IMR-90 (cell line): ENCODE results near the gene SLC5A10. TPM values are rescaled to one million over a fixed set of nuclear protein-coding genes. Genes with fewer than 3 reads are reported as not detected.

Experiments used
- ATAC-seq: fragments of 200-7000 bp; cut with Tn5 transposase; 2 replicates; pipeline ENCODE4 v1.9.1; 2020; ENCODE audit warnings: low read depth, mild to moderate bottlenecking, moderate library complexity
- BruUV-seq: library from RNA; stranded (reverse); fragments of 400-500 nt; replicated peaks from 2 replicates; lab custom pipeline; 2021; lab: Mats Ljungman, UMichigan
- CTCF ChIA-PET: fragments of 300-600 bp; formaldehyde crosslinking; extraction: SDS; loops from one replicate; lab custom pipeline; 2021; ENCODE audit warnings: antibody characterized with exemption; lab: Yijun Ruan, JAX
- POLR2A ChIA-PET: fragments of 300-600 bp; sonication (Branson Sonifier 250); formaldehyde crosslinking; loops from one replicate; lab custom pipeline; 2022; ENCODE audit warnings: antibody characterized with exemption; ENCODE audit not compliant: unreplicated experiment; lab: Charles Lee
- DNase-seq: peaks from one replicate; pipeline ENCODE4 v3.0.0; 2013
- H2AFZ ChIP-seq: replicated peaks from 2 replicates; pipeline ENCODE3; 2013; ENCODE audit warnings: low read length, mild to moderate bottlenecking; ENCODE audit not compliant: poor library complexity
- H2AK5ac ChIP-seq: 2 replicates; pipeline ENCODE4 v1.6.1; 2013; ENCODE audit warnings: low read depth, low read length, inconsistent platforms
- H2AK9ac ChIP-seq: replicated peaks from 2 replicates; pipeline ENCODE3; 2013; ENCODE audit warnings: mild to moderate bottlenecking, low read depth, low read length, moderate library complexity; ENCODE audit not compliant: poor library complexity
- H2BK120ac ChIP-seq: 2 replicates; pipeline ENCODE4 v1.6.1; 2013; ENCODE audit warnings: low read depth, low read length, inconsistent platforms
- H2BK15ac ChIP-seq: 3 replicates; pipeline ENCODE4 v1.6.1; 2013; ENCODE audit warnings: low read depth, low read length, inconsistent platforms
- H2BK20ac ChIP-seq: 2 replicates; pipeline ENCODE4 v1.6.1; 2013; ENCODE audit warnings: low read depth, mild to moderate bottlenecking, inconsistent platforms, low read length, moderate library complexity
- H2BK5ac ChIP-seq: 2 replicates; pipeline ENCODE4 v1.6.1; 2013; ENCODE audit warnings: mild to moderate bottlenecking, low read depth, low read length, inconsistent platforms; ENCODE audit not compliant: poor library complexity, severe bottlenecking
- H3K14ac ChIP-seq: replicated peaks from 2 replicates; pipeline ENCODE4 v1.6.1; 2013; ENCODE audit warnings: low read depth, low read length, inconsistent platforms
- H3K18ac ChIP-seq: 2 replicates; pipeline ENCODE4 v1.6.1; 2013; ENCODE audit warnings: low read depth, low read length, control low read depth
- H3K23ac ChIP-seq: 2 replicates; pipeline ENCODE4 v1.6.1; 2013; ENCODE audit warnings: low read depth, low read length, inconsistent platforms
- H3K27ac ChIP-seq: 2 replicates; pipeline ENCODE4 v1.5.1; 2013; ENCODE audit warnings: mild to moderate bottlenecking, control low read depth, low read length; ENCODE audit not compliant: insufficient read depth
- H3K27me3 ChIP-seq: 2 replicates; pipeline ENCODE4 v1.6.1; 2013; ENCODE audit warnings: low read length; ENCODE audit not compliant: control insufficient read depth, insufficient read depth
- H3K36me3 ChIP-seq: 2 replicates; pipeline ENCODE4 v1.6.1; 2013; ENCODE audit warnings: low read length, mixed read lengths; ENCODE audit not compliant: control insufficient read depth, insufficient read depth
- H3K4ac ChIP-seq: 2 replicates; pipeline ENCODE4 v1.6.1; 2013; ENCODE audit warnings: low read depth, low read length, inconsistent platforms
- H3K4me1 ChIP-seq: 2 replicates; pipeline ENCODE4 v1.6.1; 2013; ENCODE audit warnings: low read length, mixed read lengths; ENCODE audit not compliant: control insufficient read depth, insufficient read depth
- H3K4me2 ChIP-seq: 2 replicates; pipeline ENCODE4 v1.6.1; 2013; ENCODE audit warnings: low read depth, mild to moderate bottlenecking, control low read depth, low read length, moderate library complexity
- H3K4me3 ChIP-seq: 2 replicates; pipeline ENCODE4 v1.5.1; 2013; ENCODE audit warnings: low read depth, mild to moderate bottlenecking, control low read depth, low read length, moderate library complexity; ENCODE audit not compliant: insufficient read depth
- H3K56ac ChIP-seq: 2 replicates; pipeline ENCODE4 v1.6.1; 2013; ENCODE audit warnings: low read length, inconsistent platforms; ENCODE audit not compliant: insufficient read depth; ENCODE audit errors: extremely low read depth
- H3K79me1 ChIP-seq, 2 experiments: 2 replicates each; pipeline ENCODE4 v1.6.1; 2013; ENCODE audit warnings: low read length in 2 of 2, inconsistent platforms in 1 of 2, low read depth in 1 of 2
- H3K9ac ChIP-seq: 2 replicates; pipeline ENCODE4 v1.6.1; 2013; ENCODE audit warnings: low read depth, low read length, control low read depth
- H3K9me1 ChIP-seq: 2 replicates; pipeline ENCODE4 v1.6.1; 2013; ENCODE audit warnings: low read length, inconsistent platforms; ENCODE audit not compliant: insufficient read depth
- H3K9me3 ChIP-seq: 2 replicates; pipeline ENCODE4 v1.6.1; 2013; ENCODE audit warnings: low read length; ENCODE audit not compliant: control insufficient read depth, insufficient read depth
- H4K20me1 ChIP-seq: 2 replicates; pipeline ENCODE4 v1.6.1; 2013; ENCODE audit warnings: low read length, inconsistent platforms; ENCODE audit not compliant: insufficient read depth
- H4K5ac ChIP-seq: 2 replicates; pipeline ENCODE4 v1.6.1; 2013; ENCODE audit warnings: mild to moderate bottlenecking, low read depth, low read length, control low read depth
- H4K8ac ChIP-seq, 2 experiments: 2 replicates each; pipeline ENCODE4 v1.6.1; 2013; ENCODE audit warnings: low read depth in 2 of 2, low read length in 2 of 2, control low read depth in 1 of 2, inconsistent platforms in 1 of 2
- H4K91ac ChIP-seq: 2 replicates; pipeline ENCODE4 v1.6.1; 2013; ENCODE audit warnings: low read depth, low read length, inconsistent platforms; ENCODE audit not compliant: insufficient read depth
- BHLHE40 ChIP-seq: fragments of 150-350 bp; IDR thresholded peaks from 2 replicates; pipeline ENCODE4 v1.6.1; 2016; ENCODE audit warnings: mild to moderate bottlenecking, low read depth, low read length
- CEBPB ChIP-seq: IDR thresholded peaks from 2 replicates; pipeline ENCODE4 v1.6.1; 2012; ENCODE audit warnings: low read depth, low read length, improper control_type of control experiment
- CTCF ChIP-seq: conservative IDR thresholded peaks from 2 replicates; pipeline ENCODE4 v1.5.1; 2012; ENCODE audit warnings: mild to moderate bottlenecking, low read depth, low read length, improper control_type of control experiment
- ELK1 ChIP-seq: fragments of 150-350 bp; IDR thresholded peaks from 2 replicates; pipeline ENCODE4 v1.6.1; 2016; ENCODE audit warnings: low read depth, mild to moderate bottlenecking, low read length, moderate library complexity, borderline replicate concordance
- FOS ChIP-seq: fragments of 150-350 bp; IDR thresholded peaks from 2 replicates; pipeline ENCODE4 v1.6.1; 2016; ENCODE audit warnings: low read depth, low read length
- MAFK ChIP-seq: IDR thresholded peaks from 2 replicates; pipeline ENCODE4 v1.6.1; 2012; ENCODE audit warnings: low read depth, low read length, improper control_type of control experiment
- MAZ ChIP-seq: IDR thresholded peaks from 2 replicates; pipeline ENCODE4 v1.6.1; 2012; ENCODE audit warnings: low read depth, mild to moderate bottlenecking, low read length, improper control_type of control experiment, moderate library complexity, borderline replicate concordance
- MXI1 ChIP-seq: IDR thresholded peaks from 2 replicates; pipeline ENCODE4 v1.6.1; 2012; ENCODE audit warnings: low read depth, mild to moderate bottlenecking, low read length, moderate library complexity, borderline replicate concordance
- NFE2L2 ChIP-seq: fragments of 150-350 bp; IDR thresholded peaks from 2 replicates; pipeline ENCODE4 v1.6.1; 2016; ENCODE audit warnings: low read depth, mild to moderate bottlenecking, low read length
- POLR2A ChIP-seq: IDR thresholded peaks from 2 replicates; pipeline ENCODE4 v1.6.1; 2012; ENCODE audit warnings: mild to moderate bottlenecking, low read depth, low read length
- RAD21 ChIP-seq: IDR thresholded peaks from 2 replicates; pipeline ENCODE4 v1.6.1; 2012; ENCODE audit warnings: low read length, improper control_type of control experiment
- RCOR1 ChIP-seq: IDR thresholded peaks from 2 replicates; pipeline ENCODE4 v1.6.1; 2012; ENCODE audit warnings: mild to moderate bottlenecking, low read length, improper control_type of control experiment; ENCODE audit not compliant: insufficient replicate concordance
- RFX5 ChIP-seq: IDR thresholded peaks from 2 replicates; pipeline ENCODE4 v1.8.0; 2012; ENCODE audit warnings: low read depth, mild to moderate bottlenecking, low read length, moderate library complexity
- SMC3 ChIP-seq: fragments of 150-350 bp; IDR thresholded peaks from 2 replicates; pipeline ENCODE4 v1.6.1; 2016; ENCODE audit warnings: low read depth, mild to moderate bottlenecking, antibody characterized with exemption, low read length, moderate library complexity
- WGBS, 2 experiments: methylation state at CpG; one replicate each; pipeline versions ENCODE4 v1.1.5 to v1.1.7; 2013; ENCODE audit warnings: missing lambda C conversion rate in 2 of 2; ENCODE audit not compliant: insufficient read length in 1 of 2; ENCODE audit errors: extremely low coverage in 2 of 2; 5-methylcytosine and 5-hydroxymethylcytosine counted together
- dilution Hi-C: fragments of 300-500 bp; cut with HindIII; formaldehyde crosslinking; loops from one replicate; pipeline ENCODE4 v1.14.3; 2018; ENCODE audit warnings: low sequenced_read_pairs; ENCODE audit not compliant: unreplicated experiment
- in situ Hi-C: fragments of 300-500 bp; cut with MboI; formaldehyde crosslinking; loops from 3 replicates; pipeline ENCODE4 v1.14.3; 2019; ENCODE audit warnings: low sequenced_read_pairs, inconsistent platforms, mixed read lengths
- intact Hi-C: fragments of 100-400 bp; cut with micrococcal nuclease; formaldehyde crosslinking; loops from 2 replicates; pipeline ENCODE4 v1.10.0; 2022
- polyA plus RNA-seq, 3 experiments: library from polyadenylated mRNA; depleted of rRNA; stranded (reverse); fragments of >200 nt; gene quantifications; 2 replicates each; pipeline ENCODE4 v1.2.3, GENCODE V29; 2012; ENCODE audit warnings: low replicate concordance in 1 of 3
- total RNA-seq: library from RNA; depleted of rRNA; stranded (reverse); fragments of >200 nt; gene quantifications from 2 replicates; pipeline ENCODE4 v1.2.3, GENCODE V29; 2012

SLC5A10 gene
- total and polyA plus RNA-seq, 2 of the 4 experiments (the other 2 are of a cell fraction): not detected

DNA sequence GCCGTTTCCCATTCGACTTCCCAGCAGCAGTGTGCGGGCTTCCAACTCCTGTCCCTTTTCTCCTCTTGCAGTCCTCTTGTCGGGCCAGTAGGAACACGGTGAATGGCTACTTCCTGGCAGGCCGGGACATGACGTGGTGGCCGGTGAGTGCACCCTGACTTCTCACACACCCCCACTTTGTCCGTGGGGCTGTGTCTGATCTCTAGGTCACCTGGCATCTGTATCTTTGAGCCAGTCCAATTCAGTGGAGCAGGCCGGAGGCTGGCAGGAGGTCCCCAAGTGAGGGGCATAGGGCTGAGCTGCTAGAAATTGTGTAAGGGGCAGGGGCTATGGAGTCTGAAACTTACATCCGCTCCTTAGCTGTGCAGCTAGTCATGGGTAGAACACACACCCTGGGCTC, 6.6 kb downstream of the SLC5A10 start:
- WGBS, 2 experiments: 92% methylated on average over 4 of the region's 11 CpGs; no CpG with 5 or more reads in 1 of the 2 experiments
- no TSS peak for BruUV-seq
- dilution Hi-C loops: no loop called here
- Histone ChIP-seq H2AK5ac (no peak overlapping the region), H3K36me3 (no peaks in the 10 kb centered on the region), H3K18ac (no peak overlapping the region), H3K14ac (no peak overlapping the region), H4K8ac (no peak overlapping the region), H3K4me1 (peaks cover 12% of the 10 kb centered on the region), H3K4me2 (no peak overlapping the region), H2BK15ac (no peak overlapping the region), H2BK5ac (no peak overlapping the region), H3K56ac (no peak overlapping the region), H2AK9ac (no peak overlapping the region), H3K9me3 (no peaks in the 10 kb centered on the region), H3K27me3 (no peaks in the 10 kb centered on the region), H4K20me1 (no peaks in the 10 kb centered on the region), H4K91ac (no peak overlapping the region), H3K9ac (no peak overlapping the region), H3K4me3 (no peak overlapping the region), H3K4ac (no peak overlapping the region), H2BK20ac (no peak overlapping the region), H3K27ac (no peak overlapping the region), H2AFZ (no peak overlapping the region), H4K5ac (no peak overlapping the region), H2BK120ac (no peak overlapping the region), H3K79me1 (no peaks in the 10 kb centered on the region; a peak in 1 of 4 replicates), H3K9me1 (peaks cover 4% of the 10 kb centered on the region; the same call in 1 of the 2 replicates), H3K23ac (no peak overlapping the region)
- in situ Hi-C loops: no loop called here
- DNase-seq (no peak), ATAC-seq (no peak)
- intact Hi-C loops: no loop called here
- TF ChIP-seq NFE2L2 (no peak), RAD21 (no peak), BHLHE40 (no peak), ELK1 (no peak), MXI1 (no peak), CTCF (no peak), POLR2A (no peak), CEBPB (no peak), MAZ (no peak), SMC3 (no peak), RFX5 (no peak), RCOR1 (no peak), MAFK (no peak), FOS (no peak)
- POLR2A ChIA-PET: no interaction called here
- CTCF ChIA-PET: no interaction called here
